Testis (tissue), 3 donors: ENCODE data around the gene GGACT. TPM values are rescaled to one million over a fixed set of nuclear protein-coding genes. Genes with fewer than 3 reads are reported as not detected.

Source experiments
- DNase-seq: peaks from one replicate; pipeline ENCODE4 v3.0.0-alpha.2; 2019
- H3K27ac ChIP-seq, 2 donors: fragments of 200-600 bp; sonication (generic); one replicate each; pipeline ENCODE4 v1.5.1; 2019
- H3K27me3 ChIP-seq: fragments of 200-600 bp; sonication (generic); one replicate; pipeline ENCODE4 v1.5.1; 2019
- H3K36me3 ChIP-seq: fragments of 200-600 bp; sonication (generic); one replicate; pipeline ENCODE4 v1.5.1; 2017; ENCODE audit warnings: low read depth; ENCODE audit errors: missing control alignments
- H3K4me1 ChIP-seq: fragments of 200-600 bp; sonication (generic); one replicate; pipeline ENCODE4 v1.5.1; 2019
- H3K4me3 ChIP-seq, 2 donors: fragments of 200-600 bp; sonication (generic); one replicate each; pipeline ENCODE4 v1.5.1; 2017 to 2019
- H3K9me3 ChIP-seq: fragments of 200-600 bp; sonication (generic); one replicate; pipeline ENCODE4 v1.5.1; 2017
- CTCF ChIP-seq, 3 experiments: fragments of 450-650 bp in 2 of 3; fragments of 200-600 bp in 1 of 3; sonication (generic) in 1 of 3; IDR thresholded peaks; one replicate each; pipeline ENCODE4 v1.5.1; 2016 to 2019; ENCODE audit warnings: antibody characterized with exemption in 3 of 3, mild to moderate bottlenecking in 2 of 3, moderate library complexity in 1 of 3
- POLR2A ChIP-seq: fragments of 450-650 bp; IDR thresholded peaks from one replicate; pipeline ENCODE4 v1.6.1; 2017; ENCODE audit warnings: antibody characterized with exemption, mild to moderate bottlenecking, moderate library complexity
- WGBS, 2 donors: methylation state at CpG; one replicate each; pipeline ENCODE4 v1.1.5; 2018; 5-methylcytosine and 5-hydroxymethylcytosine counted together
- intact Hi-C: fragments of 100-400 bp; cut with DNase I; formaldehyde crosslinking; loops from one replicate; pipeline ENCODE4 v1.15.1; 2023; ENCODE audit warnings: low total_unique reads
- polyA plus RNA-seq: library from polyadenylated mRNA; stranded (reverse); fragments of 350-450 nt; fragmentation: Illumina TruSeq; extraction: RNeasy Lipid Tissue Mini Kit (QIAGEN cat#74804); gene quantifications from one replicate; pipeline ENCODE4 v1.2.3, GENCODE V29; 2014; ENCODE audit warnings: low read depth, low replicate concordance; ENCODE audit not compliant: insufficient read depth
- total RNA-seq, 2 donors: library from RNA; depleted of rRNA; stranded (reverse); fragments of >200 nt; gene quantifications; one replicate each; pipeline ENCODE4 v1.2.3, GENCODE V29; 2016

GGACT gene
- total and polyA plus RNA-seq, 3 donors from 2014 or later, result 9.8 to 30.0 (median 18.9) TPM

- intact Hi-C loops, result no loop called here
- H3K4me3 ChIP-seq, result no peak overlapping the region
- no peaks in the 10 kb centered on the region for H3K27me3 ChIP-seq
- H3K9me3 ChIP-seq, result no peaks in the 10 kb centered on the region
- no peak overlapping the region for H3K27ac ChIP-seq
- H3K4me1 ChIP-seq, result peaks cover 14% of the 10 kb centered on the region
- 90 to 93% methylated on average over 6 of the region's 6 CpGs for WGBS, 2 donors
- DNase-seq, result no peak
- TF ChIP-seq POLR2A, result no peak
- TF ChIP-seq CTCF (IDR thresholded peaks at IDR 0.05), result no peak
- no peaks in the 10 kb centered on the region for H3K36me3 ChIP-seq
Observed at GRCh38 chr13:100566543-100566942, 22.0 kb downstream of the GGACT start.

GRCh38 chr13:100565286-100565685 lies 23.3 kb downstream of the GGACT start:
- peaks cover 24% of the 10 kb centered on the region for H3K4me1 ChIP-seq
- H3K4me3 ChIP-seq, result no peak overlapping the region
- H3K9me3 ChIP-seq, result no peaks in the 10 kb centered on the region
- intact Hi-C loops, result no loop called here
- peak overlapping the region in 1 of 2 donors; percentile 72 for H3K27ac ChIP-seq
- WGBS, 2 donors, result 74 to 79% methylated on average over 8 of the region's 8 CpGs
- H3K27me3 ChIP-seq, result no peaks in the 10 kb centered on the region
- TF ChIP-seq POLR2A (no peak), CTCF (IDR thresholded peaks at IDR 0.05) (no peak)
- H3K36me3 ChIP-seq, result no peaks in the 10 kb centered on the region
- no peak for DNase-seq

GRCh38 chr13:100564444-100565223 lies 24.0 kb downstream of the GGACT start:
- no peak for DNase-seq

GRCh38 chr13:100563779-100564178 lies 24.8 kb downstream of the GGACT start:
- H3K27ac ChIP-seq, result peak overlapping the region; percentile 65 to 72
- H3K27me3 ChIP-seq, result no peaks in the 10 kb centered on the region
- TF ChIP-seq CTCF (IDR thresholded peaks at IDR 0.05) (no peak), POLR2A (no peak)
- intact Hi-C loops, result no loop called here
- 93 to 95% methylated on average over 6 to 7 of the region's 7 CpGs for WGBS, 2 donors
- H3K4me3 ChIP-seq, result no peak overlapping the region
- H3K9me3 ChIP-seq, result no peaks in the 10 kb centered on the region
- peaks cover 32% of the 10 kb centered on the region for H3K4me1 ChIP-seq
- DNase-seq, result no peak
- no peaks in the 10 kb centered on the region for H3K36me3 ChIP-seq

More at GRCh38 chr13:100564444-100565223, 24.0 kb downstream of the GGACT start:
- no peaks in the 10 kb centered on the region for H3K9me3 ChIP-seq
- no peak overlapping the region for H3K4me3 ChIP-seq
- no peak for TF ChIP-seq CTCF (IDR thresholded peaks at IDR 0.05)
- no peak for TF ChIP-seq POLR2A
- peaks cover 31% of the 10 kb centered on the region for H3K4me1 ChIP-seq
- 64 to 65% methylated on average over 13 of the region's 13 CpGs for WGBS, 2 donors
- no peaks in the 10 kb centered on the region for H3K36me3 ChIP-seq
- intact Hi-C loops, result no loop called here
- no peaks in the 10 kb centered on the region for H3K27me3 ChIP-seq
- H3K27ac ChIP-seq, result peak overlapping the region; percentile 65 to 72
